Colon (tissue), 2 donors: ENCODE data around the gene PCMTD2.
"Not testable (repeated sequence)": the region's sequence is repeated elsewhere in the genome, so short reads cannot be mapped to it uniquely, and the experiment has no call there.

Source experiments
- FAIRE-seq: peaks from 2 replicates; lab custom pipeline; 2012; peaks lifted over from hg19 to GRCh38; lab: Jason Lieb, UNC
- donor health status: control.
- donor health status: control.

The PCMTD2 gene

GRCh38 chr20:64292167-64292566 lies 36.6 kb downstream of the PCMTD2 start:
- not testable (repeated sequence) for FAIRE-seq

GRCh38 chr20:64303086-64303485 lies 47.5 kb downstream of the PCMTD2 start:
- not testable (repeated sequence) for FAIRE-seq

DNA sequence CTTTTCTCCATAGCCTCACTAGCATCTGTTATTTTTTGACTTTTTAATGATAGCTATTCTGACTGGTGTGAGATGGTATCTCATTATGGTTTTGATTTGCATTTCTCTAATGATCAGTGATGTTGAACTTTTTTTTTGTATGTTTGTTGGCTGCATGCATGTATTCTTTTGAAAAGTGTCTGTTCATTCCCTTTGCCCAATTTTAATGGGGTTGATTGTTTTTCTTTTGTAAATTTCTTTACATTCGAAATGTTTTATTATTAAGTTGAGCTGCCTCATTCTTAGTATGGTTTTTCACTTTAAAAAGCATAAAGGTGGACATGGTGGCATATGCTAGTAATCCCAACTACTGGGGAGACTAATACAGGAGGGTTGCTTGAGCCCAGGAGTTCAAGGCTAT lies 58.2 kb downstream of the PCMTD2 start:
- not testable (repeated sequence) for FAIRE-seq

- FAIRE-seq: not testable (repeated sequence)
Measured at GRCh38 chr20:64315381-64315780, 59.8 kb downstream of the PCMTD2 start.

- not testable (repeated sequence) for FAIRE-seq
Measured at GRCh38 chr20:64315884-64316283, 60.3 kb downstream of the PCMTD2 start.

DNA sequence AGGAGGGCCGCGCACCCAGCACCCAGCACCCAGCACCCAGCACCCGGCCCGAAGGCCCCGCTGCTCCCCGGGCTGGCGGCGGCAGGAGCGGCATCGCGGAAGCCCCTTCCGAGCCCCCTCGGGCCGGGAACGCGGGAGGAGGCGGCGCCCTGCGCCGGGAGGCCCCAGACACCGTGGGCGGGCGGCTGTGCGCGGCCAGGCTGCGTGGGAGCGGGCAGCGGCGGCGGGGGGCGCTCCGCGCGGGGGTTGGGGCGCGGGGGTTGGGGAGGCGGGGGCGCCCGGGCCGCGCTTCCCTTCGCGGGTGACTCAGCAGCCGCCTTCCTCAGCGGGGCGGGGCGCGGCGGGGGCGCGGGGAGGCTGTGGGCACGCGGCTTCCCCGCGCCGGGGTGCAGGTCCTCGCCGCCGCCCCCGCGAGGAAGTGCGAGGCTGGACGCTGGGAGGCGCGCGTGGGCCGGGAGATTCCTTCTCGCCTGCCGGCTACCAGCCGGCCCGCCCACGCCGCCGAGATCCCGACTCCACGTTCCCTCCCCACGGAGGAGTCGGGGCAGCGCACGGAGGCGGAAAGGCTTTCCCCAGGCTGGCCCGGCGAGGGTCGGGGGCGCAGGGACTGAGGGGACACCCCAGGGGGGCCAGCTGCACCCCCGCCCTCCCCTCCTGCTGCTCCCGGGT lies 61.0 kb downstream of the PCMTD2 start:
- not testable (repeated sequence) for FAIRE-seq

DNA sequence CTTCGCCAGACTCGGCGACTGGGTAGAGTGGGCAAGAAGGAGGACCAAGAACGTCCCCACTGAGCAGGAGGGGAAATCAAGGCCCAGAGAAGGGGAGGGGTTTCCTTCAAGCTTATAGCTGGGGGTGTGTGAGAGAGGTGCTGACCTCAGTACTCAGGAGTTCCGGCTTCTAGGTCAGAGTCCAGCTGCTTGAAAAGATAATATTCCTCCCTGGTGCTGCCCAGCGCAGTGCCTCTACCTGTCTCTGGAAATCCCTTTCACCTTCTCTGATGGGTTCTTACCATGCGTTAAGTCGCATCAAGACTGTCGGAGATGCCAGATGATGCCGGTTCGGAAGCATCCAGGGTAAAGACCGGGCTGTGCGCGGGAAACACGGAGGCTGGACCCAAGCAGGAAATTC lies 61.8 kb downstream of the PCMTD2 start:
- FAIRE-seq: not testable (repeated sequence)

- FAIRE-seq: not testable (repeated sequence)
Measured at GRCh38 chr20:64318056-64318455, 62.5 kb downstream of the PCMTD2 start.

GRCh38 chr20:64322031-64322789 lies 66.7 kb downstream of the PCMTD2 start:
- not testable (repeated sequence) for FAIRE-seq
